ENCODE results near the gene MAPKAP1.

Gene MAPKAP1

GRCh38 chr9:125706651-125707471 is at the start of gene MAPKAP1:
TSS of gene MAPKAP1 (minus strand) at chr9:125707208. CDS start at chr9:125672574, 34,634 bp downstream.
- in situ Hi-C loops (cut with MboI; ENCODE audit: low sequenced_read_pairs) = no loop called here

- in situ Hi-C loops (cut with MboI; ENCODE audit: low sequenced_read_pairs) = no loop called here
Measured at GRCh38 chr9:125756518-125756917, 49.5 kb upstream of the MAPKAP1 start.

DNA sequence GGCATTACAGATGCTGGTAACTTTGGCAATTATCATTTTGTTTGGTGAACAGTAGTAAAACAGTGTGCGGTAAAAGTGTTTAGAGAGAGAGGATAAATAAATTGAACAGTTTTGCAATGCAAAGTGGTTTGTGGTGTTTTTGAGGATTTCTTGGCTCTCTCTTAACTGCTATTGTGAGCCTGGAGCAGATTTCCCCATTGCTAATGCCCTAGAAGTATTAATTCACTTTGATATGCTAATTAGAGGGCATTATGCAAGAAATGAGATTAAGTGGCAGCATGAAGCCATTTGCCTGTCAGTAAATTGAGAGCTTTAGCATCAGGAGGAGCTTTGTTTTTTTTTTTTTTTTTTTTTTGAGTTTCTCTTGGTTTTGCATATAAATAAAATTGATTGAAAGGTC is 48.3 kb upstream of the MAPKAP1 start:
- in situ Hi-C loops (cut with MboI; ENCODE audit: low sequenced_read_pairs) = no loop called here

DNA sequence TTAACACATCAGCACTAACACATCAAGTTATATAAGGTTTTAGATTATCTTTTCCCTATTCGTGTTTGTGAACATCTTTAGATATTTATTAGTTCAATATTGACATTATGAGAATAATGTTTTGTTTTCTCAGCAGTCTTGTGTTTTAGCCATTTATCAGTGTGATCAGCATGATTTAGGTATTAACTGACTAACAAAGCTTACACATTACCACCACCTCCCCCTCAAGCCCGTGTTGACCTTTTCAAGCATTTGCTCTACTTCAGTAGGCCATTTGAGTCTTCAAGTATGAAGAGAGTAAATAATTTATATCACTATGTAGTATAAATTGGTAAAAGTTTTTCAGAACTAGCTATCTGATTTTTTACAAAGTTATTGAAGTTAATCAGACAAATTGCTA is 47.1 kb upstream of the MAPKAP1 start:
- in situ Hi-C loops (cut with MboI; ENCODE audit: low sequenced_read_pairs) = no loop called here

GRCh38 chr9:125752070-125752628 is 45.1 kb upstream of the MAPKAP1 start:
- in situ Hi-C loops (cut with MboI; ENCODE audit: low sequenced_read_pairs) = no loop called here

GRCh38 chr9:125750627-125751011 is 43.6 kb upstream of the MAPKAP1 start:
- in situ Hi-C loops (cut with MboI; ENCODE audit: low sequenced_read_pairs) = no loop called here

GRCh38 chr9:125749951-125750626 is 43.1 kb upstream of the MAPKAP1 start:
- in situ Hi-C loops (cut with MboI; ENCODE audit: low sequenced_read_pairs) = no loop called here

- in situ Hi-C loops (cut with MboI; ENCODE audit: low sequenced_read_pairs) = no loop called here
Measured at GRCh38 chr9:125749287-125749935, 42.4 kb upstream of the MAPKAP1 start.

DNA sequence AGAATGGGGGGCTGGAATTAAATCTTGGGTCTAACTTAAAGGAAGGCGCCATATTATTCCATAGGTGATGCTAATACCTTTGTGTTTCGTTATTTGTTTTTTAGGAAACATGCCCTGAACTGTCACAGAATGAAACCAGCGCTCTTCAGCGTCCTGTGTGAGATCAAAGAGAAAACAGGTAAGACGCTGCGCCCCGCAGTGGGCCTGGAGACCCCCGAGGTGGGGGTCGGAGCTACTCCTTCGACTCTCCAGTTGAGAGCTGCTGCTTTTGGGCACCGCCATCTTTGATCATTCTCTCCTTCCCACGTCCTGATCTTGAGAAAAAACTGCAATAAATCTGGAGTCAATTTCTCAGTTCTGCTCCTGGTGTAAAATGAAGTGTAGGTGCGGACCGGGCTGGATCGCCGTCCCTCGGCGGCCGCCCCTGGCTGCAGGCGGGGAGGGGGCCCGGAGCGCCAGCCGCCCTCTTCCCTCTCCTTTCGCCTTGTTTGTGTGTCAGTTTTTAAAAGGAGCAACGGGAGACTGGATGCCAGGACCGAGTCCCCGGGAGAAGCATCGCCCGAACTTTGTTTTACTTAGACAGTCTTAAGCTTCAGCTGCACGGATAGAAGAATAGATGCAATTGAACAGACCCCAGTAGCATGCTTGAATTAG is 41.6 kb upstream of the MAPKAP1 start:
- in situ Hi-C loops (cut with MboI; ENCODE audit: low sequenced_read_pairs) = no loop called here

- in situ Hi-C loops (cut with MboI; ENCODE audit: low sequenced_read_pairs) = no loop called here
Measured at GRCh38 chr9:125747765-125748445, 40.9 kb upstream of the MAPKAP1 start.

DNA sequence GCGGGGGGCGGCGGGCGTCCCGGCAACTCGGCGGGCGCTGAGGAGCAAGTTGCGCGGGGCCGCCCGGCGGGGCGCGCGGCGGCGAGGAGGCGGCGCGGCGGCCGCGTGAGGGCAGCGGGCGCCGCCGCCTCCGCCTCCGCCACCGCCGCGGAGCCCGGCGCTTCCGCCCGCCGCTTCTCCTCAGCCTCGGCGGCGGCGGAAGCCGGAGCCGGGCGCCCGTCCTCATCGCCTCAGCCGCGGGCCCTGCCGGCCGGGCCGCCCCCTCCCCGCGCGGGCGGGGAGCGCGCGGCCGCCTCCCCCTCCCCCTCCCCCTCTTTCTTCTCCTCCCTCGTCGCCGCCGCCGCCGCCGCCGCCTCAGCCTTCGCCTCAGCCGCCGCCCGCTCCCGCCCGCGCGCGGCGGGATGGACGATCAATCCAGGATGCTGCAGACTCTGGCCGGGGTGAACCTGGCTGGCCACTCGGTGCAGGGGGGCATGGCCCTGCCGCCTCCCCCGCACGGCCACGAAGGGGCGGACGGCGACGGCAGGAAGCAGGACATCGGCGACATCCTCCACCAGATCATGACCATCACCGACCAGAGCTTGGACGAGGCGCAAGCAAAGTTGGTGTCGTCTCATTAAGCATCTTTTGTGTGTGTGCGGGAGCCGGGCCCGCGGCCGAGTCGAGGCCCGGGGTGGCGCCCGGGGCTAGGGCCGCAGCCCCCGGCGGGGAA is 40.2 kb upstream of the MAPKAP1 start, which contains the start of gene PBX3:
Gene PBX3 (plus strand): TSS at position 321 of the 712 bp plus-strand sequence.
- in situ Hi-C loops (cut with MboI; ENCODE audit: low sequenced_read_pairs) = no loop called here

- in situ Hi-C loops (cut with MboI; ENCODE audit: low sequenced_read_pairs) = no loop called here
Measured at GRCh38 chr9:125746774-125747052, 39.7 kb upstream of the MAPKAP1 start.

GRCh38 chr9:125746017-125746773 is 39.2 kb upstream of the MAPKAP1 start:
- in situ Hi-C loops (cut with MboI; ENCODE audit: low sequenced_read_pairs) = no loop called here

DNA sequence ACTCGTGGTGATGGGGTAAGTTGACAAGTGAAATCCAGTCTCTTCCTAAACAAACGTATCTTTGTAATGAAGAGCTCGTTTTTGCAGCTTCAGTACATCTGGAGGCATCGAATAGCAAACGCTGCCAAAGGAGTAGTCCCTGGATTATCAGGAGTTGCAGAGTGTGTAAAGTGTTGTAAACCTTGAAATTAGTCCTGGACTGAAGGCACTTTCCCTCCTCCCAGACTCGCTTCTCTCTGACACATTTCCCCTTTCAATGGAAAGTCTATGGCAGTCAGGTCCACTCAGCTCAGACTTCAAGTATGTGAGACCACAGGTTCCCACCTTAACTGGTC is 38.6 kb upstream of the MAPKAP1 start:
- in situ Hi-C loops (cut with MboI; ENCODE audit: low sequenced_read_pairs) = no loop called here

GRCh38 chr9:125745018-125745417 is 38.0 kb upstream of the MAPKAP1 start:
- in situ Hi-C loops (cut with MboI; ENCODE audit: low sequenced_read_pairs) = no loop called here

DNA sequence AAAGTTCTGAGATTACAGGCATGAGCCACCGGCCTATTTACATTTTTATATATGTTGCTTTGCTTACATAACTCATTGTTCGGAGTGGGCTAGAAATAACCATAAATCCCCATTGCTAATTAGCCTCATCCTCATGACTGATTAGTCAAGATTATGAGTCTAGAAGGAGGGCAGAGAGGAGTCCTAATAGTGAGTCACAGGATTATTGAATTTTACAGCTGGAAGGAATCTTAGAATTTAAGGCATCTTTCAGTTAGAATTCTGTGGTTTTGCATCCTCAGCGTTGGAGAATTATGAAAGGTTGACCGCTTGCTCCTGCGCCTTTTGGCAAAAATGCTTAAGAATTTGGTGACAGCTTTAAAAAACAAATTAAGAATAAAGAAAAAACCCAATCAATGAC is 37.6 kb upstream of the MAPKAP1 start:
- in situ Hi-C loops (cut with MboI; ENCODE audit: low sequenced_read_pairs) = no loop called here

DNA sequence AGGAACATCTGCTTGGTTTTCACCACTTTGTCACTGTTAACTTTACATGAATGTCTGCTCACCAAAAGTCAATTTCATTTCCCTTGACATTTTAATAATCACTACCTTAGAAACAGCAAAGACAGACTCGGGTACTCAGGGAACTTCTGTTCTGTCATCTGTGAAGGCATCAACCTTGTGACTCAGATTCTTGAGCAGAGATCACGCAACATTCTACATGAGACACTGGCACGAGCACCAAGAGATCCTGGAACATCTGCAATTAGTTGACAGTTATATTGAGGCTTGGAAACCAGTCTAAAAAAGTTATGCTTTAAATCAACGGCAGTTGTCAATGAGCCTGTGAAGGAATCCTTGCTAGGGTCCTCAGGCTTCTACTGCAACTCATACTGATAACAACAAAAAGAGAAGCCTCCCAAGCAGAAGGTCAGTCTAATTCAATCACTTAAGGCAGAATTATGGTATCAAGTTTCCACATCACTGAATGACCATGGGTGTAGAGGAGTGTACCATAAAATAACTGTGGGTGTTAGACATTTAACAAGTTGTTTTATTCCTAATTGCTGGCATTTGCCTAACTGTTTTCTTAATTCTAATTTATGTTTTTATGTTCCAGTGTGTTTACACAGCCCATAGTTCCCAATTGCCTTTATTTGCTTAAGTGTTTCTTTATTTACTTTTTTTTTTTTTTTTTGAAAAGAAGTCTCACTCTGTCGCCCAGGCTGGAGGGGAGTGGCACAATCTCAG is 36.8 kb upstream of the MAPKAP1 start:
- in situ Hi-C loops (cut with MboI; ENCODE audit: low sequenced_read_pairs) = no loop called here

- in situ Hi-C loops (cut with MboI; ENCODE audit: low sequenced_read_pairs) = no loop called here
Measured at GRCh38 chr9:125742657-125743056, 35.6 kb upstream of the MAPKAP1 start.

DNA sequence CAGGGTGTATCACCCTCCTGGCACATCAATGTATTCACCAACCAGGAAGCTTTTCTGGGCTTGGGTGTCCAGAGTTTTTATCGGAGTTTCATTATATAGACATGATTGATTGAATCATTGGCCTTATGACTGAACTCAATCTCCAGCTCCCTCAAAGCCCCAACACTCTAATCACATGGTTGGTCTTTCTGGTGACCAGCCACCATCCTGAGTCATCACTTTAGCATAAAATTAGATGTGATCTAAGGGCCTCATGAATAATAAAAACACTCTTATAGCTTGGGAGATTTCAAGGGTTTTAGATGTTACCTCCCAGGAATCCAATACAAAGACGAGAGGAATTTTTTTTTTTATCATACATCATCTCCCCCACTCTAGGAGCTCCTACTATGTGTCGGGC is 32.4 kb upstream of the MAPKAP1 start:
- in situ Hi-C loops (cut with MboI; ENCODE audit: low sequenced_read_pairs) = no loop called here

Measured in HL-60/S4 treated with retinoic acid at 250 ng/mL for 4 days and 3 days (cell line).